NB4 (cell line): Measurements from ENCODE around the gene PCCA.

Source experiments
- DNase-seq: peaks from one replicate; pipeline ENCODE4 v3.0.0; 2010; ENCODE audit warnings: low read depth
- H3K4me3 ChIP-seq: one replicate; pipeline ENCODE4 v1.5.1; 2011; ENCODE audit warnings: mild to moderate bottlenecking, low read depth, low read length, moderate library complexity
- MAX ChIP-seq: IDR thresholded peaks from 2 replicates; pipeline ENCODE4 v1.6.1; 2011; ENCODE audit warnings: low read depth, low read length
- MYC ChIP-seq: IDR thresholded peaks from 2 replicates; pipeline ENCODE4 v1.6.1; 2011; ENCODE audit warnings: low read depth, low read length
- POLR2A ChIP-seq: IDR thresholded peaks from 2 replicates; pipeline ENCODE4 v1.6.1; 2011; ENCODE audit warnings: mild to moderate bottlenecking; ENCODE audit not compliant: insufficient read length; ENCODE audit errors: extremely low read depth
- TF ChIP-seq, protein P1 (sequence below): IDR thresholded peaks from one replicate; pipeline ENCODE4 v1.5.1; 2012; ENCODE audit warnings: low read depth, low read length

Gene PCCA

GRCh38 chr13:100532836-100533435 is 444.0 kb downstream of the PCCA start:
- no peak for TF ChIP-seq MAX
- no peak for TF ChIP-seq MYC
- no peak for TF ChIP-seq POLR2A
- TF ChIP-seq, protein P1, sequence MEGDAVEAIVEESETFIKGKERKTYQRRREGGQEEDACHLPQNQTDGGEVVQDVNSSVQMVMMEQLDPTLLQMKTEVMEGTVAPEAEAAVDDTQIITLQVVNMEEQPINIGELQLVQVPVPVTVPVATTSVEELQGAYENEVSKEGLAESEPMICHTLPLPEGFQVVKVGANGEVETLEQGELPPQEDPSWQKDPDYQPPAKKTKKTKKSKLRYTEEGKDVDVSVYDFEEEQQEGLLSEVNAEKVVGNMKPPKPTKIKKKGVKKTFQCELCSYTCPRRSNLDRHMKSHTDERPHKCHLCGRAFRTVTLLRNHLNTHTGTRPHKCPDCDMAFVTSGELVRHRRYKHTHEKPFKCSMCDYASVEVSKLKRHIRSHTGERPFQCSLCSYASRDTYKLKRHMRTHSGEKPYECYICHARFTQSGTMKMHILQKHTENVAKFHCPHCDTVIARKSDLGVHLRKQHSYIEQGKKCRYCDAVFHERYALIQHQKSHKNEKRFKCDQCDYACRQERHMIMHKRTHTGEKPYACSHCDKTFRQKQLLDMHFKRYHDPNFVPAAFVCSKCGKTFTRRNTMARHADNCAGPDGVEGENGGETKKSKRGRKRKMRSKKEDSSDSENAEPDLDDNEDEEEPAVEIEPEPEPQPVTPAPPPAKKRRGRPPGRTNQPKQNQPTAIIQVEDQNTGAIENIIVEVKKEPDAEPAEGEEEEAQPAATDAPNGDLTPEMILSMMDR = no peak
- no peak for DNase-seq
- H3K4me3 ChIP-seq = no peak overlapping the region

DNA sequence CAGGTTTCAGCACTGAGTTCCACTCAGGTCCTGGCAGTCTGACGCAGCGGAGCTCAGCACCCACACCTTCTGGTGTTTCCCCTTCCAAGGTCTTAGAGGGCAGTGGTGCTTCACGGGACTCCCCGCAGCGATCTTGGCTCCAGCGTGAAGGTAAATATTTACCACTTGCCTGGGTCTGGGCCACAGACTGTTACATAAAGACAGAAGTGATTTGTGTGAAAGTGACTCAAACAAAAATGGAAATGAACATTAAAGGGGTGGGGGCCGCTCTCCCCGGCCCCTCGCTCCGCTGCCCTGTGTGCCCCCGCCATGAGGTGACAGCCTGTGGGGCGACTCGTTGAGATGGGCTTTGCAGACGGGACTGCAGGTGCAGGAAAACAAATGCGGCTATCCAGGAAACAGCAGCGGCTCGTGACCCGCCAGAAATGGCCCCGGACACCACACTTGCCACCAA is 444.7 kb downstream of the PCCA start:
- no peak for DNase-seq
- H3K4me3 ChIP-seq = no peak overlapping the region
- TF ChIP-seq MAX (no peak), POLR2A (no peak), MYC (no peak)
- TF ChIP-seq, protein P1 = no peak

GRCh38 chr13:100534147-100534843 is 445.4 kb downstream of the PCCA start:
- no peak for TF ChIP-seq MAX
- no peak for TF ChIP-seq POLR2A
- TF ChIP-seq MYC = no peak
- TF ChIP-seq, protein P1 = no peak
- no peak for DNase-seq
- H3K4me3 ChIP-seq = no peak overlapping the region

- no peak for DNase-seq
- TF ChIP-seq MAX (no peak), POLR2A (no peak), MYC (no peak)
- H3K4me3 ChIP-seq = no peak overlapping the region
These were observed 446.0 kb downstream of the PCCA start for GRCh38 chr13:100534911-100535310.

GRCh38 chr13:100535426-100536135 is 446.7 kb downstream of the PCCA start:
- DNase-seq = no peak
- TF ChIP-seq POLR2A (no peak), MAX (no peak), MYC (no peak)
- TF ChIP-seq, protein P1 = no peak

DNA sequence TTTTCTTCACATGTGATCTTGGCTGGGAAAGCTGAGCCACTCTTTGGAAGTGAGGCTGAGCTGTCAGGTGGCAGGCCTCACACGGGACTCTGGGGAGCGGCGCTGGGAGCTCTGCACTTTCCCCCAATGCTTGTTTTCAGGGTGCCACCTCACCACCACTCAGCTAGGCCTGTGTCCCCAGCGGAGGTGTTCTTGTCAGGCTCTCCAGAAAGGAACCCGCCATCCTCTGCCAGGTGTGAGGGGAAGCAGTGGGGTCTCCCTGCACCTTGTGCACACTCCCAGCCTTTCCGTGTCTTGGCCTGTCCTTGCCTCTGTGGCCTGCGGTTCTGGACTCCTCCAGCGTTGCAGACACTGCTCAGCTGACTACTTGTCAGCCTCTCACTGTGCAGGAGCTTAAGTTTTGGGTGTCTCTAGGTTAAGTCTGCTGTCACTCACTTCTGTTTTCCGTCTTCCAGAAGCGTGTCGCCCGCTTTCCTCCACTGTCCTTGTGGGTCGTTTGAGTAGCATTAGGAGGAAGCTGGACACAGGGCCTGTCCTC is 447.8 kb downstream of the PCCA start:
- no peak overlapping the region for H3K4me3 ChIP-seq
- no peak for TF ChIP-seq POLR2A
- no peak for TF ChIP-seq MAX
- no peak for TF ChIP-seq MYC
- TF ChIP-seq, protein P1 = no peak
- no peak for DNase-seq

More at GRCh38 chr13:100535426-100536135, 446.7 kb downstream of the PCCA start:
- no peak overlapping the region for H3K4me3 ChIP-seq
